B cell (primary cell): ENCODE data around the gene MYO1B. TPM values are rescaled to one million over a fixed set of nuclear protein-coding genes. Genes with fewer than 3 reads are reported as not detected.

Source experiments
- ATAC-seq: fragments of 200-7000 bp; cut with Tn5 transposase; one replicate; pipeline ENCODE4 v1.10.0; 2021; ENCODE audit warnings: low read depth, mild to moderate bottlenecking, moderate number of reproducible peaks, moderate library complexity
- CTCF ChIA-PET: fragments of 350-600 bp; sonication (Branson Sonifier 250); formaldehyde crosslinking; loops from one replicate; lab custom pipeline; 2021; ENCODE audit warnings: antibody characterized with exemption, inconsistent platforms; lab: Charles Lee
- POLR2A ChIA-PET: fragments of 350-600 bp; sonication (Branson Sonifier 250); formaldehyde crosslinking; loops from one replicate; lab custom pipeline; 2021; ENCODE audit warnings: antibody characterized with exemption; lab: Charles Lee
- DNase-seq: peaks from one replicate; pipeline ENCODE4 v3.0.0; 2013
- H2AFZ ChIP-seq: 2 replicates; pipeline ENCODE4 v1.6.1; 2012; ENCODE audit warnings: mild to moderate bottlenecking, low read depth, low read length; ENCODE audit not compliant: insufficient read depth, poor library complexity, severe bottlenecking
- H3K27ac ChIP-seq, 2 donors: 1 replicate in 1 of 2; 2 replicates in 1 of 2; pipeline ENCODE4 v1.5.1; 2012 to 2013; ENCODE audit warnings: low read length in 2 of 2, mild to moderate bottlenecking in 2 of 2, moderate library complexity in 1 of 2
- H3K27me3 ChIP-seq, 4 experiments: fragments of 200-600 bp in 1 of 4; sonication (generic) in 1 of 4; replicated peaks in 1 of 4; 1 replicate in 2 of 4; 2 replicates in 2 of 4; pipeline versions ENCODE4 v1.6.1 to v1.7.0; 2013 to 2016; ENCODE audit warnings: low read length in 3 of 4, mild to moderate bottlenecking in 2 of 4, mixed read lengths in 1 of 4, moderate library complexity in 1 of 4; ENCODE audit not compliant: insufficient read depth in 4 of 4, control insufficient read depth in 3 of 4; ENCODE audit errors: control extremely low read depth in 1 of 4
- H3K36me3 ChIP-seq, 2 experiments: replicated peaks in 1 of 2; 1 replicate in 1 of 2; 2 replicates in 1 of 2; pipeline versions ENCODE4 v1.6.1 to v1.7.1; 2013; ENCODE audit warnings: low read length in 1 of 2; ENCODE audit not compliant: insufficient read depth in 2 of 2, control insufficient read depth in 1 of 2; ENCODE audit errors: control extremely low read depth in 1 of 2, extremely low read depth in 1 of 2
- H3K4me1 ChIP-seq, 2 donors: fragments of 200-600 bp in 1 of 2; sonication (generic) in 1 of 2; 1 replicate in 1 of 2; 2 replicates in 1 of 2; pipeline versions ENCODE4 v1.5.1 to v1.6.1; 2013 to 2017; ENCODE audit warnings: low read length in 2 of 2; ENCODE audit not compliant: control insufficient read depth in 2 of 2, insufficient read depth in 2 of 2
- H3K4me2 ChIP-seq: replicated peaks from 2 replicates; pipeline ENCODE3; 2012; ENCODE audit warnings: mild to moderate bottlenecking, low read depth, low read length; ENCODE audit not compliant: poor library complexity, severe bottlenecking
- H3K4me3 ChIP-seq, 5 experiments: fragments of 200-600 bp in 1 of 5; sonication (generic) in 1 of 5; 1 replicate in 3 of 5; 2 replicates in 2 of 5; pipeline versions ENCODE4 v1.5.1 to v1.7.0; 2011 to 2016; ENCODE audit warnings: low read length in 4 of 5, mild to moderate bottlenecking in 4 of 5, low read depth in 2 of 5, control low read depth in 1 of 5, moderate library complexity in 1 of 5; ENCODE audit not compliant: insufficient read depth in 1 of 5; ENCODE audit errors: control extremely low read depth in 1 of 5, extremely low read depth in 1 of 5
- H3K79me2 ChIP-seq: fragments of 200-600 bp; sonication (generic); one replicate; pipeline ENCODE4 v1.6.0; 2016; ENCODE audit warnings: low read length; ENCODE audit not compliant: control insufficient read depth, insufficient read depth
- H3K9ac ChIP-seq: fragments of 200-600 bp; sonication (generic); 2 replicates; pipeline ENCODE4 v1.6.1; 2017; ENCODE audit warnings: mild to moderate bottlenecking, low read length, moderate library complexity
- H3K9me3 ChIP-seq, 3 donors: one replicate each; pipeline versions ENCODE4 v1.6.1 to v1.7.1; 2013; ENCODE audit warnings: low read length in 2 of 3; ENCODE audit not compliant: control insufficient read depth in 2 of 3, insufficient read depth in 1 of 3; ENCODE audit errors: control extremely low read depth in 1 of 3
- H4K20me1 ChIP-seq: 2 replicates; pipeline ENCODE4 v1.6.0; 2012; ENCODE audit warnings: mild to moderate bottlenecking, low read length; ENCODE audit not compliant: insufficient read depth, control insufficient read depth, poor library complexity, severe bottlenecking
- H3K27ac Mint-ChIP-seq: one replicate; pipeline ENCODE4 v1.8.0; 2021; ENCODE audit warnings: mixed read lengths
- H3K27me3 Mint-ChIP-seq: one replicate; pipeline ENCODE4 v1.8.0; 2021; ENCODE audit warnings: mixed read lengths
- H3K4me1 Mint-ChIP-seq: one replicate; pipeline ENCODE4 v1.8.0; 2021; ENCODE audit warnings: mixed read lengths
- H3K4me3 Mint-ChIP-seq: one replicate; pipeline ENCODE4 v1.8.0; 2021; ENCODE audit warnings: mixed read lengths
- H3K9me3 Mint-ChIP-seq: one replicate; pipeline ENCODE4 v1.8.0; 2022; ENCODE audit warnings: mixed read lengths; ENCODE audit not compliant: insufficient read depth
- CTCF ChIP-seq: fragments of 200-600 bp; IDR thresholded peaks from one replicate; pipeline ENCODE4 v1.8.0; 2022; ENCODE audit warnings: antibody characterized with exemption, mild to moderate bottlenecking
- EZH2 ChIP-seq: IDR thresholded peaks from 2 replicates; pipeline ENCODE4 v1.6.1; 2012; ENCODE audit warnings: borderline replicate concordance, low read depth, mild to moderate bottlenecking, moderate library complexity, low read length; ENCODE audit not compliant: insufficient read depth, poor library complexity, severe bottlenecking
- WGBS: methylation state at CpG from one replicate; pipeline ENCODE4 v1.1.5; 2013; ENCODE audit warnings: missing lambda C conversion rate; ENCODE audit not compliant: insufficient coverage; 5-methylcytosine and 5-hydroxymethylcytosine counted together
- intact Hi-C: fragments of 100-400 bp; cut with micrococcal nuclease; formaldehyde crosslinking; loops from one replicate; pipeline ENCODE4 v1.10.0; 2022
- polyA plus RNA-seq: library from polyadenylated mRNA; depleted of rRNA; stranded (reverse); fragments of >200 nt; gene quantifications from 2 replicates; pipeline ENCODE4 v1.2.3, GENCODE V29; 2012
- total RNA-seq, 2 donors: library from RNA; stranded (reverse); fragments of 120-200 nt in 1 of 2; gene quantifications; 1 replicate in 1 of 2; 2 replicates in 1 of 2; pipeline versions ENCODE4 v1.2.3 to v1.2.4, GENCODE V29; 2013 to 2022

The MYO1B gene
- total and polyA plus RNA-seq, 2 donors (not counting 1 experiment from before 2014, with no cell fraction given), result 0.67 to 4.4 TPM

GRCh38 chr2:191297033-191297432 lies 51.8 kb downstream of the MYO1B start:
- Histone ChIP-seq H3K4me3 (no peak overlapping the region), H3K27me3 (no peaks in the 10 kb centered on the region), H3K4me1 (peaks cover 1 to 2% of the 10 kb centered on the region in 2 donors), H2AFZ (no peak overlapping the region), H3K27ac (no peak overlapping the region), H4K20me1 (no peaks in the 10 kb centered on the region), H3K9ac (no peak overlapping the region), H3K36me3 (no peaks in the 10 kb centered on the region), H3K79me2 (peaks cover 3% of the 10 kb centered on the region), H3K9me3 (no peaks in the 10 kb centered on the region), H3K4me2 (no peak overlapping the region)
- intact Hi-C loops, result loop anchor here (5.0 kb wide), 1 partner anchor 50 kb away; the partner anchor contains the start of gene MYO1B
- DNase-seq (no peak), ATAC-seq (no peak)
- H3K27ac Mint-ChIP-seq, result no peak overlapping the region
- no peaks in the 10 kb centered on the region for H3K9me3 Mint-ChIP-seq
- peaks cover 9% of the 10 kb centered on the region for H3K27me3 Mint-ChIP-seq
- no peak for TF ChIP-seq EZH2
- 93% methylated on average over 4 of the region's 5 CpGs for WGBS
- CTCF ChIA-PET, result no interaction called here
- POLR2A ChIA-PET, result no interaction called here
- H3K4me1 Mint-ChIP-seq, result peaks cover 9% of the 10 kb centered on the region
- no peak overlapping the region for H3K4me3 Mint-ChIP-seq

GRCh38 chr2:191298306-191298705 lies 53.1 kb downstream of the MYO1B start:
- ATAC-seq (no peak), DNase-seq (no peak)
- no peak overlapping the region for H3K27ac Mint-ChIP-seq
- no peaks in the 10 kb centered on the region for H3K9me3 Mint-ChIP-seq
- CTCF ChIA-PET, result no interaction called here
- Histone ChIP-seq H3K9ac (no peak overlapping the region), H3K27me3 (no peaks in the 10 kb centered on the region), H2AFZ (no peak overlapping the region), H4K20me1 (no peaks in the 10 kb centered on the region), H3K4me3 (no peak overlapping the region), H3K79me2 (peaks cover 8% of the 10 kb centered on the region), H3K36me3 (no peaks in the 10 kb centered on the region), H3K4me1 (peaks cover 4 to 8% of the 10 kb centered on the region in 2 donors), H3K4me2 (no peak overlapping the region), H3K27ac (no peak overlapping the region), H3K9me3 (no peaks in the 10 kb centered on the region)
- no CpG with 5 or more reads among the region's 2 CpGs for WGBS
- POLR2A ChIA-PET, result no interaction called here
- intact Hi-C loops, result loop anchor here (1.0 to 5.0 kb wide), 2 partner anchors 37 to 51 kb away; partner anchors contain the start of gene MYO1B
- H3K4me1 Mint-ChIP-seq, result peaks cover 13% of the 10 kb centered on the region
- H3K4me3 Mint-ChIP-seq, result no peak overlapping the region
- TF ChIP-seq CTCF (no peak), EZH2 (no peak)
- H3K27me3 Mint-ChIP-seq, result peaks cover 7% of the 10 kb centered on the region
